OCI-LY3 (cell line): ENCODE results near the gene MARCHF11.

Experiments used
- H2AFZ ChIP-seq: fragments of 200-600, 300-600 bp; shearing (Covaris generic); 2 replicates; pipeline ENCODE4 v1.6.0; 2014; ENCODE audit warnings: antibody characterized with exemption, low read depth, low read length
- H3K27ac ChIP-seq: fragments of 200-600, 300-600 bp; sonication (generic); 2 replicates; pipeline ENCODE4 v1.5.1; 2014; ENCODE audit warnings: mild to moderate bottlenecking, low read length, moderate library complexity, mixed read lengths
- H3K27me3 ChIP-seq: fragments of 200-600, 300-600 bp; sonication (generic); 2 replicates; pipeline ENCODE4 v1.6.1; 2014; ENCODE audit warnings: low read depth, low read length, mixed read lengths
- H3K36me3 ChIP-seq: fragments of 200-600, 300-600 bp; sonication (generic); replicated peaks from 2 replicates; pipeline ENCODE3; 2014; ENCODE audit warnings: low read depth, low read length, mixed read lengths
- H3K4me1 ChIP-seq: fragments of 300-600, 200-600 bp; sonication (generic); 2 replicates; pipeline ENCODE4 v1.6.1; 2014; ENCODE audit warnings: low read length, mixed read lengths
- H3K4me2 ChIP-seq: fragments of 200-600, 300-600 bp; sonication (generic); 2 replicates; pipeline ENCODE4 v1.6.1; 2014; ENCODE audit warnings: low read length, mixed read lengths
- H3K4me3 ChIP-seq: fragments of 300-600, 200-600 bp; sonication (generic); 2 replicates; pipeline ENCODE4 v1.5.1; 2014; ENCODE audit warnings: antibody characterized with exemption, mild to moderate bottlenecking, low read length, moderate library complexity
- H3K79me2 ChIP-seq: fragments of 300-600, 200-600 bp; shearing (Covaris generic); 2 replicates; pipeline ENCODE4 v1.6.1; 2014; ENCODE audit warnings: mild to moderate bottlenecking, low read length, mixed read lengths
- H3K9ac ChIP-seq: fragments of 300-600, 200-600 bp; shearing (Covaris generic); 2 replicates; pipeline ENCODE4 v1.6.0; 2014; ENCODE audit warnings: mild to moderate bottlenecking, low read length, moderate library complexity
- H3K9me3 ChIP-seq: fragments of 200-600, 300-600 bp; shearing (Covaris generic); 2 replicates; pipeline ENCODE4 v1.6.1; 2014; ENCODE audit warnings: low read length, mixed read lengths; ENCODE audit not compliant: insufficient read depth
- H4K20me1 ChIP-seq: fragments of 200-600, 300-600 bp; sonication (generic); 2 replicates; pipeline ENCODE4 v1.6.1; 2016; ENCODE audit warnings: low read length, mixed read lengths; ENCODE audit not compliant: insufficient read depth
- CTCF ChIP-seq: fragments of 200-600, 300-600 bp; sonication (generic); IDR thresholded peaks from 2 replicates; pipeline ENCODE4 v1.5.1; 2014; ENCODE audit warnings: antibody characterized with exemption, low read length, low read depth
- EZH2phosphoT487 ChIP-seq: fragments of 200-600 bp; shearing (Covaris generic); IDR thresholded peaks from 2 replicates; pipeline ENCODE4 v1.6.1; 2018; ENCODE audit warnings: antibody characterized with exemption, mixed run types, low read depth

MARCHF11 gene

GRCh38 chr5:16159636-16160035 lies 20.0 kb downstream of the MARCHF11 start:
- Histone ChIP-seq H3K27me3 (no peaks in the 10 kb centered on the region), H3K27ac (no peak overlapping the region), H4K20me1 (no peaks in the 10 kb centered on the region), H3K4me1 (no peaks in the 10 kb centered on the region), H3K9me3 (no peaks in the 10 kb centered on the region), H3K9ac (no peak overlapping the region), H3K4me2 (no peak overlapping the region), H3K36me3 (no peaks in the 10 kb centered on the region), H3K4me3 (no peak overlapping the region), H3K79me2 (no peaks in the 10 kb centered on the region), H2AFZ (no peak overlapping the region)
- TF ChIP-seq CTCF (no peak), EZH2phosphoT487 (no peak)

- Histone ChIP-seq H3K4me3 (no peak overlapping the region), H3K79me2 (no peaks in the 10 kb centered on the region), H3K27ac (no peak overlapping the region), H3K9me3 (no peaks in the 10 kb centered on the region), H3K9ac (no peak overlapping the region), H3K4me2 (no peak overlapping the region), H3K27me3 (no peaks in the 10 kb centered on the region), H3K36me3 (no peaks in the 10 kb centered on the region), H3K4me1 (no peaks in the 10 kb centered on the region), H4K20me1 (no peaks in the 10 kb centered on the region), H2AFZ (no peak overlapping the region)
- no peak for TF ChIP-seq CTCF
- TF ChIP-seq EZH2phosphoT487: no peak
These were observed 23.4 kb downstream of the MARCHF11 start for GRCh38 chr5:16156152-16156551.

GRCh38 chr5:16152601-16153568 lies 26.7 kb downstream of the MARCHF11 start:
- H3K4me3 ChIP-seq: no peak overlapping the region
- H3K9me3 ChIP-seq: no peaks in the 10 kb centered on the region
- no peaks in the 10 kb centered on the region for H3K36me3 ChIP-seq
- TF ChIP-seq CTCF (no peak), EZH2phosphoT487 (no peak)
- no peak overlapping the region for H3K9ac ChIP-seq
- H4K20me1 ChIP-seq: no peaks in the 10 kb centered on the region
- no peaks in the 10 kb centered on the region for H3K4me1 ChIP-seq
- no peak overlapping the region for H3K4me2 ChIP-seq
- no peak overlapping the region for H2AFZ ChIP-seq
- H3K27ac ChIP-seq: no peak overlapping the region
- no peaks in the 10 kb centered on the region for H3K79me2 ChIP-seq
- H3K27me3 ChIP-seq: no peaks in the 10 kb centered on the region

GRCh38 chr5:16149621-16150020 lies 30.0 kb downstream of the MARCHF11 start:
- Histone ChIP-seq H3K27ac (no peak overlapping the region), H3K79me2 (no peaks in the 10 kb centered on the region), H3K9ac (no peak overlapping the region), H3K9me3 (no peaks in the 10 kb centered on the region), H4K20me1 (no peaks in the 10 kb centered on the region), H3K4me3 (no peak overlapping the region), H3K27me3 (no peaks in the 10 kb centered on the region), H3K4me2 (no peak overlapping the region), H2AFZ (no peak overlapping the region), H3K4me1 (no peaks in the 10 kb centered on the region), H3K36me3 (no peaks in the 10 kb centered on the region)
- TF ChIP-seq CTCF: no peak
- TF ChIP-seq EZH2phosphoT487: no peak
